GM10248 (cell line): ENCODE measurements around the gene OTX2.

ENCODE experiments used
- CTCF ChIA-PET: fragments of 300-600 bp; sonication (Branson Sonifier 250); formaldehyde crosslinking; extraction: SDS; loops from one replicate; lab custom pipeline; 2021; ENCODE audit warnings: antibody characterized with exemption; lab: Yijun Ruan, JAX
- POLR2A ChIA-PET: fragments of 350-650 bp; sonication (Branson Sonifier 250); formaldehyde crosslinking; extraction: SDS; loops from one replicate; lab custom pipeline; 2020; ENCODE audit warnings: antibody characterized with exemption; lab: Yijun Ruan, JAX
- DNase-seq: peaks from one replicate; pipeline ENCODE4 v3.0.0; 2012; ENCODE audit errors: extremely low spot score
- TF ChIP-seq, protein P1 (sequence below): IDR thresholded peaks from 2 replicates; pipeline ENCODE4 v1.5.1; 2012; ENCODE audit warnings: mild to moderate bottlenecking, low read depth; ENCODE audit errors: extremely low read depth, missing control alignments, control extremely low read depth

The OTX2 gene

DNA sequence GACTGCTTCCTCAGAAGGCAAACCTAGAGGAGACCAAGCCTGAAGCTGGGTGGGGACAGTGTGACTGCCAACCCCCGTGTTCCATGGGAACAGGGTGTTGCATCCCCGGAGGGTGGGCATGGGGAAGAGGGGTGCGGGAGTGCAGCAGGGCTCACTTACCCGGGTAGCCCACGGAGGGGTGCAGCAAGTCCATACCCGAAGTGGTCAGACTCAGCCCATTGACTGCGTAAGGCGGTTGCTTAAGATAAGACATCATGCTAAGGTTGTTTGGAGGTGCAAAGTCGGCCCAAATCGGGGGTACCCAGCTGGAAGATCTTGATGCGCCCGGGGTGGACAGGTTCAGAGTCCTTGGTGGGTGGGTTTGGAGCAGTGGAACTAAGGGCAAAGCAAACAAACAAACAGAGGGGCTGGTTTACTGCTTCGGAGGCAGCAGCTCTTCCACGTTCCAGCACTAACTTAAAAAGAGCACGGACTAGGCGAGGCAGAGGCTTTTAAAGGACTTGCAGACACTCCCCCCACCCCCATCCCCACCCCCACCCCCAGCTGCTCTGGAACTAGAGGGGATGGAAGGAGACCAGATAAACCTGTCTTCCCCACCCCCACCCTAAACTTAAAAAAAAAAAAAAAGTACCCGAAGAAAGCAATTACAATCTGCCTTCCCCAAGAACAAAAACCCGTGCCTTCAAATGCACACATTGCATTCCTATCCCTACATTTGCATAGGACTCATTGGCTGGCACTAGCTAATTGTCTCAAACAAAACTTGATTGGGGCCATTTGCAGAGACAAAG lies 4.9 kb downstream of the OTX2 start:
- POLR2A ChIA-PET, result no interaction called here
- TF ChIP-seq, protein P1, sequence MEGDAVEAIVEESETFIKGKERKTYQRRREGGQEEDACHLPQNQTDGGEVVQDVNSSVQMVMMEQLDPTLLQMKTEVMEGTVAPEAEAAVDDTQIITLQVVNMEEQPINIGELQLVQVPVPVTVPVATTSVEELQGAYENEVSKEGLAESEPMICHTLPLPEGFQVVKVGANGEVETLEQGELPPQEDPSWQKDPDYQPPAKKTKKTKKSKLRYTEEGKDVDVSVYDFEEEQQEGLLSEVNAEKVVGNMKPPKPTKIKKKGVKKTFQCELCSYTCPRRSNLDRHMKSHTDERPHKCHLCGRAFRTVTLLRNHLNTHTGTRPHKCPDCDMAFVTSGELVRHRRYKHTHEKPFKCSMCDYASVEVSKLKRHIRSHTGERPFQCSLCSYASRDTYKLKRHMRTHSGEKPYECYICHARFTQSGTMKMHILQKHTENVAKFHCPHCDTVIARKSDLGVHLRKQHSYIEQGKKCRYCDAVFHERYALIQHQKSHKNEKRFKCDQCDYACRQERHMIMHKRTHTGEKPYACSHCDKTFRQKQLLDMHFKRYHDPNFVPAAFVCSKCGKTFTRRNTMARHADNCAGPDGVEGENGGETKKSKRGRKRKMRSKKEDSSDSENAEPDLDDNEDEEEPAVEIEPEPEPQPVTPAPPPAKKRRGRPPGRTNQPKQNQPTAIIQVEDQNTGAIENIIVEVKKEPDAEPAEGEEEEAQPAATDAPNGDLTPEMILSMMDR, result no peak
- DNase-seq, result no peak
- CTCF ChIA-PET, result no interaction called here

DNA sequence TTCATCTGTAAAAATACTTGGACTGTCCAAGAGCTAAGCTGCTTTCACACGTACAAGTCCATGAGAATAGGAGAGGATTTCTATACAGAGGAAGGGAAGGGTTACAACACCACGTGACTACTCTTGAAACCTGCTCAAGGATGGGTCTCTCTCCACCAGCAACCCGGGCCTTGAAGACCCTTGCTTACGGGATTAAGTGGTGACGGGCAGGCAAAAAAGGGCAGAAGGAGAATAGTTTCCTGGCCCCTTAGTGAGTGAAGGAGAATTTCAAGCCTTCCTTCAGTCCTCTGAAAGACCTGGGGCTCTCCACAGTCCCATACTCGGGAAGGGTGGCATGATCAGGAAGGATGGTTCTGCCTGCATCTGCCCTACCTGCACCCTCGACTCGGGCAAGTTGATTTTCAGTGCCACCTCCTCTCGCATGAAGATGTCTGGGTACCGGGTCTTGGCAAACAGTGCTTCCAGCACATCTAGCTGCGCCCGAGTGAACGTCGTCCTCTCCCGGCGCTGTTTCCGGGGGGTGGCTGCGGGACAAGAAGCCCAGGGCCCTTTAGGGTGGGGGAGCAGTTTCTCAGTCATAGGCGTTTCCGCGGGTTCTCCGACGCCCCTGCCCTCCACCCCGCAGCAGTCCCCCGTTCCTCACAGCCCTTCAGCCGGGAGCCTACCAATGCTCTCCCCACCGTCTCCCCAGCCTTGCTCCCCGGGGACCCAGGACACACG lies 6.3 kb downstream of the OTX2 start:
- CTCF ChIA-PET, result no interaction called here

DNA sequence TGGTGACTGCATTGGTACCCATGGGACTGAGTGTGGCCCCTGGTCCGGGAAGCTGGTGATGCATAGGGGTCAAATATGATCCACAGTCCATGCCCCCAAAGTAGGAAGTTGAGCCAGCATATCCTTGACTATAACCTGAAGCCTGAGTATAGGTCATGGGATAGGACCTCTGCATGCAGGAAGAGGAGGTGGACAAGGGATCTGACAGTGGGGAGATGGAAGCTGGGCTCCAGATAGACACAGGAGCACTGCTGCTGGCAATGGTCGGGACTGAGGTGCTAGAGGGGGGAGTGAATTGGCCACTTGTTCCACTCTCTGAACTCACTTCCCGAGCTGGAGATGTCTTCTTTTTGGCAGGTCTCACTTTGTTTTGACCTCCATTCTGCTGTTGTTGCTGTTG lies 8.4 kb downstream of the OTX2 start:
- DNase-seq, result no peak
- TF ChIP-seq, protein P1, result no peak
- ChIA-PET POLR2A (no interaction called here), CTCF (interaction anchor here (0.7 to 1.7 kb wide), 3 partner anchors 14 to 17 kb away, joined by 3 read pairs; no protein-coding TSS in a partner anchor)

More for the DNA sequence above, 6.3 kb downstream of the OTX2 start:
- POLR2A ChIA-PET, result no interaction called here
- TF ChIP-seq, protein P1, result no peak
- no peak for DNase-seq

DNA sequence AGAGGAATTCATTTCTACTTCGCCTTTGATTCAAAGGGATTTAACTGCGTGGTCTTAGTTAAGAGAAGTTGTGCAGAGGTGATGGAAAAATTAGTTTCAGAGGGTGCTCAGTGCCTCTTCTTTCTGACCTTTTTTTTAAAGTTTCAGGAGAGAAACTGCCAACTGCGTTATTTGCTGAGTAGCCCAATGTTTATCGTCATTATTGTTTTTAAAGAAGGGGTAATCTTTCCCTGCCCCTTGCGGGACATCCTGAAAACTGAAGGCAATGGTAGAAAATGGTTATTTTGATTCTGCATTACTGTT lies 11.0 kb downstream of the OTX2 start:
- DNase-seq, result no peak
- TF ChIP-seq, protein P1, result no peak
- CTCF ChIA-PET, result interaction anchor here (1.5 kb wide), 1 partner anchor 14 kb away, joined by 3 read pairs; no protein-coding TSS in a partner anchor
- POLR2A ChIA-PET, result no interaction called here

DNA sequence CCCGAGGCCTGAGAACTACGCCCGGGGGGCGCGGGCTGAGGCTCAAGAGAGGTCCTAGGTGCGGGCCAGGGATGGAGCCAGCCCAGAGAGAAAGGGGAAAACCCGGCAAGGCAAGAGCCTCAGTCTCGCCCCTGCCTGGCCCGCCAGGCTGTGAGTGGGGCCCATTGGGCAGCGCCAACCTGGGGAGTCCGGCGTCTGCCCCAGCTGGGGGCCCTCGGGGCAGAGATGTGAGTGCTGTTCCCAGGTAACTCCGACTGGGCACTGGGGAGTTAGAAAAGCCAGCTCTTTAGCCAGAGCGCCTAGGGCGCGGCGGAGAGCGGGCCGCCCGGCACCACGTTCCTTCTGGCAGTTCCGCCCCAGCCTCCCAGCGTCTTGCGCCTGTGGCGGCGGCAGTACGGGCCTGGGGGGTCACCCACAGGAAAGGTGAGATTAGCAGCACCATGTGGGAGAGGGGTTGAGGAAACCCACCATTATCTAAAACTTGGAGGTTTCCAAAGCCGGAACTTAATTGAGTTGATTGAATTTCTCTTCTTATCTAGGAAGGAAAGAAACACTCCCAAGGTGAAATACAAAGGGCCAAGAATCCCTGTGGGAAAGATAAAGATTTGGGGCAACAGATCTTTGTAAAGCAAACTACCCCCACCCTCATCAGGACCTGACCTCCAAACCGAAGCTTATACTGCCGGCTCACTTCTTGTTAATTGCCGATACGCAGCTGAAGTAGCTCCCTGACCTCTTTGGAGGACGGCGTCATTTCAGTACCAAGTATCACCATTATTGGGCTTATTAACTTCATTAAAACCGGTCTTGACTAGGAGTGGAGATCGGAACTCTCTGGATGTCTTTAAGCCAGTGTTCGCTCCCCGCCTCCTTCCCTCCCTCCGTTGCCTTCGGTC lies 11.6 kb downstream of the OTX2 start:
- TF ChIP-seq, protein P1, result no peak
- CTCF ChIA-PET, result interaction anchor here (1.5 kb wide), 1 partner anchor 14 kb away, joined by 3 read pairs; no protein-coding TSS in a partner anchor
- POLR2A ChIA-PET, result no interaction called here
- no peak for DNase-seq
